Hepatocyte (in vitro differentiated cells): ENCODE data around the gene C16orf89.

ENCODE experiments used
- EZH2 ChIP-seq: fragments of 200-600 bp; sonication (generic); IDR thresholded peaks from 2 replicates; pipeline ENCODE4 v1.6.1; 2016; ENCODE audit warnings: antibody characterized with exemption, mild to moderate bottlenecking, borderline replicate concordance
- EZH2phosphoT487 ChIP-seq: fragments of 200-600 bp; sonication (generic); IDR thresholded peaks from one replicate; pipeline ENCODE4 v1.6.1; 2018; ENCODE audit warnings: antibody characterized with exemption, mild to moderate bottlenecking, low read depth, moderate library complexity; ENCODE audit not compliant: unreplicated experiment, severe bottlenecking

DNA sequence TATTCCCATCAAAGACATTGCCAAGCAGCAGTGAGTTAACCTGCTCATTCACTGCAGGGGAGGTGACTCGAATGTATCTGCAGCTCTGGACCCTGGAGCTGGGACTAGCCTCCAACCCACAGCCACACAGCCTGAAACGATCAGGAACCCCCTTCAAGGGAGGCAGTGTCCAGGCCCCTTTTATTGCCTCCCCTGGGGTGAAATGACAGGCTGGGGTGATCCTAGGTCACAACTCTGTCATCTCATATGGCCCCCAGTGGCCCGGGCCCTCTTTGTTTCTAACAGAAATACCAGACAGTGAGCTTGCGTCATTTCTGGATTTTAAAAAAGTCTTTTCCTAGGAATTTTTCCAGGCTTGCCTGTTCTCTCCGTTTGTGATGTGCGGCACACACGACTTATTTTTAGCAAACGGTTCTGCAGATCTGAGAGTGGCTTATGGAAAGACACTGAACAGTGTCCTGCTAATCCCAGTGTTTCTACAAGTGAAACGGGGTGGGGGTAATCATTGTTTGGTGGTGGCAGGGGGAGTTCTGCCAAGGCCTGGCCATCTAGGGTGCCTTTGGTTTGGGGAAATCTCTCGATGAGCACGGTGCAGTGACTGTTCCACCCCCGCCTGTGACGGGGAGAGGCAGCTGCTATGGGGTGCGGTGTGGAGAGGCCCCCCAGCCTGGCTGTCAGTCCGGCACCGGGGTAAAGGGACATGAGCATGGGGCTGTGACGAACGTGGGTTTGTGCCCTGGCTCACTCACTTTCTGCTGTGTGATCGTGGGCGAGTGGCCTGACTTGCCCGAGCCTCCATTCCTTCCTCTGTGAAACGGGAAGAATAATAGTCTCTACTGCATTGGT lies 59.2 kb downstream of the C16orf89 start:
- no peak for TF ChIP-seq EZH2
- no peak for TF ChIP-seq EZH2phosphoT487
